GM23248 (cell line): ENCODE results near the gene VPS37B.

Source experiments
- EZH2 ChIP-seq: fragments of 200-600 bp; sonication (generic); IDR thresholded peaks from 2 replicates; pipeline ENCODE4 v1.6.1; 2018; ENCODE audit warnings: antibody characterized with exemption, mild to moderate bottlenecking; ENCODE audit not compliant: insufficient read depth, poor library complexity, severe bottlenecking
- EZH2phosphoT487 ChIP-seq: fragments of 200-600 bp; sonication (generic); IDR thresholded peaks from 2 replicates; pipeline ENCODE4 v1.6.1; 2018; ENCODE audit warnings: antibody characterized with exemption, moderate library complexity, mild to moderate bottlenecking, low read depth; ENCODE audit not compliant: insufficient read depth

DNA sequence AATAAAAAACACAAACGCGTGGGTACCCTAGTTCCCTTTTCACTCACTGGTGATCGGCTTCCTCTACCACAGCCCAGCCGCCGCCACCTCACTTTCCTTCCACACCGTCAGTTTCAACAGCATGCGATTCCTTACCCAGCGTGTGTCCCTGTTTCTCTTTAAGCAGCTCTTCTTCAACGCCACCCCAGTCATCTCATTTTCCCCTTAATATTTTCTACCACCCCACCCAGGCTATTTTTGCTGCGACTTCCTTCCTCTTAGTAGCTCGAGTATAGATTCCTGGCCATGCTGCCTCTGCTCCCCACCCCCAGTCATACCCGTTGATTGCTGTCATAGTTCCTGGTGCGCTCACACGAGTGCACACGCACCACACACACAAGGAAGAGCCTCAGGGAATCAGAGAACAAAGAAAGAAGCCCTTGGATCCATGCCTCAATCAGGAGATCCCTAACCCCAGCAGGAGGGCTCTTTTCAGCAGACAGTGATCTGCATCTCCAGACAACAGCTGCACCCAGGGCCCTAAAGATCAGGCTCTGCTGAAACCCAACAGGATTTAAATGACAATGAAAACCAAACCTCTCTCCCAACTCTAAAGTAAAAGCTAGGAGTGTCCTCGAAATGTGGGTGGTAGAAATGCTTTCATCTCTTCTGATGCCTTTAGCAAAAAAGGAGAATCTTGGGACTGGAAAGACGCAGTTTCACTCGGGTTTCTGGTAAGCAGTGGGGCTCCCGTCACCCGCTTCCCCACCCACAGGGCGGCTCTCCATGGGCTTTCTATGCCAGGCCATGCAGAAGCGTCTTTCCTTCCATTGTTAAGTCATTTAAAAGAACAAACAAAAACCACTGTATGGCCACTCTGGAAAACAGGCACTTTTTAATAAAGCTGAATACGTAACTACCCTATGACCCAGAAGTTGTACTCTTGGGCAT lies 23.8 kb downstream of the VPS37B start:
- TF ChIP-seq EZH2phosphoT487, result no peak
- TF ChIP-seq EZH2, result no peak
